ENCODE measurements around the gene ERCC6L.
"Not testable (repeated sequence)": the region's sequence is repeated elsewhere in the genome, so short reads cannot be mapped to it uniquely, and the experiment has no call there.

The ERCC6L gene

DNA sequence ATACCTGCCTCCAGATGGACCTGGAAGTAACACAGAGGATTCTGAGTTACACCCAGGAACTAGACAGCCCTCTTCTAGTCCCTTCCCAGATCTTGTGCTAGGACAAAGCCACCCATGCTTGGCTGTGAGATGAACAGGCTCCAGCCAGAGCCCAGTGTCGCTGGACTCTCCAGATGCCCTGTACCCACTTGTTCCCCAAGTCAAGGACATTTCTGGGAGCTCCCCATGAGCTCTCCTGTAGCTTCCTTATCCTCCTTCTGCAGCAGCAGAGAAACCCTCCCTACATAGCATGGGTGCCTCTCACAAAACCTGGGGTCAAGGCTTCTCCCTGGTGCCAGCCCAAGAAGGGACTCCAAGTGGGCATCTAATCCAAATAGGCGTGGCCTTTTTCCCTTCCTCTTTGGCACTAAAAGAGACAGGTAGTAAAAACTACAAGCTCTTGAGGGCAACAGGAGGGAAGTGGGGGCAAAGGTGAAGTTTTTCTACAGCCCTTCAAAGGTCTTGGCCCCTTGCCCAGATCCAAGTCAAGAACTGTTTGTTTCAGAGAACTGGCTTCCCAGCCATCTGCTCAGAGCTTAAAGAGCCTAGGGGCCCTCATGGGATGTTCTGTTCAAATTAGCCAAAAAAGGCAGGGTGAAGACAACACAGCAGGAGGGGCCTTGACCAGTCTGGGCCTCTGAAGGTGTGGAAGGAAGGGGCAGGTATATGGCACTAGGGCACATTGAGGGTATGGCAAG lies 8.5 kb upstream of the ERCC6L start:
- DNase-seq, result no peak

DNA sequence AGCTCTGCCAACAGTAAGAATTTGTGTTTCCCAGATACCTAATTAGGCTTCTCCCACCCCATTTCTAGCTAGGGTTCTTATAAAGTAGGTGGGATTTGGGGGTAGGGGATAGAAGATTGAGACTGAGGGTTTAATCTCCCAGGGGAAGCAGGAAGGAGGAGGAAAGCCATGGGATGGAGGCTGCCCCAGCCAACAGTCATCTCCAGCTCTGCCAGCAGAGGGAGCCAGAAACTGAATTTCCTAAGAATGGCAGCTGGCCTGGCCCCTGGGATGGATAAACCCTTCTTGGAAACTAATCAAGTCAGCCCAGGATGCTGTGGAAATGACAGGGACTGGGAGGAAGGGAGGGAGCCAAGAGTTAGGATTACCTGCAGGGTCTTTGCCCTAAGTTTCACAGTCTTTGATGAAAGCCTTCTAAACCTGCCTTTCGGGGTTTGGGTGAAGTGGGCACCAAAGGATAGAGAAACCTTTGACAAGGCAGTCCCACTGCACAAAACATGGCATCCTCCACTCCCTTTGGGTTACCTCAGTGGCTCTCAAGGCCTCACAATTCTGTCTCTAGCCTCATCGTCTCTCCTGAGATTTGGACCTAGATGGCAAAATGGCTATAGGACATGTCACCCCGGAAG lies 6.7 kb upstream of the ERCC6L start:
- DNase-seq, result peak; percentile 62

GRCh38 chrX:72243472-72243871 lies 4.6 kb upstream of the ERCC6L start:
- peak; percentile 21 for DNase-seq

DNA sequence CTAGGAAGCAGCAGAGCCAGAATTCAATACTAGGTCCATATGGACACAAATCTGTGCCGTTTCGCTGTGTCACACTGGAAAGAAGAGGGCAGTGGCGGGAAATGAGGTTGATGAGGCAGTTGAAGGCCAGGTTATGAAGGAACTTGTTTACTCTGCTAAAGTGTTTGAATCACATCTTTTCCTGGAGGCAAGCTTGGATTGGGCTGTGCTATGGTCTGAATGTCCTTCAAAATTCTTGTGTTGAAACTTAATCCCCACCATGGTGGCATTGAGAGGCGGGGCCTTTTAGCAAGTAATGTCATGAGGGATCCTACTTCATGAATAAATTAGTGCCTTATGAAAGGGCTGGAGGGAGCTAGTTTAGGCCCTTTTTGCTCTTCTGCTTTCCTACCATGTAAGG lies 2.1 kb upstream of the ERCC6L start:
- DNase-seq, result no peak

DNA sequence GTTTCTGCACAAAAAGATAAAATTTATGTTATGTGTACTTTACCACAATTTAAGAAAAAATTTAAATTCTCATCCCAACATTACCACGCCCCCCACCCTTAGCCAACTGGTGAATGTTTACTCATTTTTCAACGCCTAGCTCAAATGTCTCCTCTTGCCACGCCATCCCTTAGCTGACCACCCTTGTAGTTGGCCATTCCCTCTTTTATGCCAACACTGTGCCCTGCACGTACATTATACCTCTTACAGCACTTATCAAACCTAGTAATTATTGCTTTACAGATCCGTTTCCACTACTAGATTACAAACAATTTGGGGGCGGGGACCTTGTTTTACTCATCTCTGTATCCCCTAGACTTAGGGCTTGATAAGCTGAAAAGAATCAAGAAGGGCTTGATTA lies 644 bp downstream of the ERCC6L start:
- no peak for DNase-seq

DNA sequence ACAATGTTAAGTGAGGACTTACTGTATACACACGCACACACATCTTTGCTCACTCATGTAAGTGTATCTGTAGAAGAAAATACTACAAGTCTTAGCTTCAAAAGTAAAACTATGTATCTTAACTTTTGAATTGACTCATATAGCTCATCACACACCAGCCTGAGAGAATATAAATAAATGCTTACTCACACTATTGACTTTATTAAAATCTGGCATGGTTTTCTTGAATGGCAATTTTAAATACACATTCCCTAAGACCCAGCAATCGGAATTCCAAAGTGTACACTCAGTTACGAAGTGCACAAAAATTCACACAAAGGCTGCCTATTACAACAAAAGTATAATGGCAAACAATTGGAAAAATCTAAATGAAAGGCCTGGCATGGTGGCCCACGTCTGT lies 2.0 kb downstream of the ERCC6L start:
- no peak for DNase-seq

- no peak for DNase-seq
These were observed 8.5 kb downstream of the ERCC6L start for GRCh38 chrX:72230290-72230689.

DNA sequence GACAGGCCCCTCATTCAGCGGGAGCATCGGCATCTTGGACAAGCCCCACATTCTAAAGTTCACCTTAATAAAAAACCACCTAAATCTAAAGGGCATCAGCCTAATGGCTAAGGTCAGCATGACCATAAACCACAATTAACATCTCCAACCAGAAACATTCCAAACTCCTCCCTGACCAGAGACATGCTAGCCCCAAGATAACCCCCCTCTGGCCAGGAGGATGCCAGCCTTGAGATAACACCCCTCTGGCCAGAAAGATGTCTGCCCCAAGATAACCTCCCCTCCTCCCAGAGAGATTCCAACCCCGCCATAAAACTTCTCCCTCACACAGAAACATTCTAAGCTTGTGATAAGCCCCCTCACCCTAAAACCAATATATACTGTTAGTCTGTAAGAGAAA lies 18.5 kb downstream of the ERCC6L start:
- DNase-seq, result not testable (repeated sequence)

- DNase-seq, result no peak
These were observed 21.9 kb downstream of the ERCC6L start for GRCh38 chrX:72216973-72217372.

- no peak for DNase-seq
These were observed 30.6 kb downstream of the ERCC6L start for GRCh38 chrX:72208126-72208800.

- no peak for DNase-seq
These were observed 31.5 kb downstream of the ERCC6L start for GRCh38 chrX:72207366-72207765.

GRCh38 chrX:72205706-72206105 lies 33.1 kb downstream of the ERCC6L start:
- DNase-seq, result no peak

DNA sequence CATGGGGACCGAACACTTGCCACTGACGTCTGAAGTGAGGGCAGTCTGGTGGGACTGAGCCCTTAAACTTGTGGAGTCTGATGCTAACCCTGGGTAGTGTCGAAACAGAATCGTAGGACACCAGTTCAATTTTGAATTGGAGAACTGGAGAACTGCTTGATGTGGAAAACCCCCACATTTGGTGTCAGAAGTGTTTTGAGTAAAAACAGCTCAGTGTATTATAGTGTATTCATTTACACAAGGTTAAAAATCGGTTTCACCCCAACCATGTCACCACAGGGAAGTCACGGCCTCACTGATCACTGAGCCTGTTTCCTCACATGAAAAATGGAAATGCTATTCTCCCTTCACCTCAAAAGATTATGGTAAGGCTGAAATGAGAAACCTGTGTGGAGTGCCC lies 35.4 kb downstream of the ERCC6L start:
- peak; percentile 2 for DNase-seq

- no peak for DNase-seq
These were observed 35.9 kb downstream of the ERCC6L start for GRCh38 chrX:72202792-72203401.

GRCh38 chrX:72201836-72202536 lies 36.8 kb downstream of the ERCC6L start:
- no peak for DNase-seq

DNA sequence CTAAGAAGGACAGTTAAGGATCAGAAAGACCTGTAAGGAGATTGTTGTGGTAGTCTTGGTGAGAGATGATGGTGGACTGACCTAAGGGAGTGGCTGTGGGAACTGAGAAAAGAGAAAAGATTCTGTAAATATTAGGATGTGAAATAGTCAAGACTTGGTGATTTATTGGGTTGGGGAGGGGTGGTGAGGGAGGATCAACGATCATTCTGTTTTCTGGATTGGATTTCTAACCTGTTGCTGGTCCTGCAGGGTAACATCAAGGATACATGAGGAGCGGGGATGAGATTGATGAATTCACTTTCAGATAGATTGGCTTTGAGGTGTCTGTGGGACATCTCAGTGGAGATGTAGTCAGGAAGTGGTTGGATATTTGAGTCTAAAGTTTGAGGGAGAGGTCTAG lies 55.9 kb downstream of the ERCC6L start:
- no peak for DNase-seq

DNA sequence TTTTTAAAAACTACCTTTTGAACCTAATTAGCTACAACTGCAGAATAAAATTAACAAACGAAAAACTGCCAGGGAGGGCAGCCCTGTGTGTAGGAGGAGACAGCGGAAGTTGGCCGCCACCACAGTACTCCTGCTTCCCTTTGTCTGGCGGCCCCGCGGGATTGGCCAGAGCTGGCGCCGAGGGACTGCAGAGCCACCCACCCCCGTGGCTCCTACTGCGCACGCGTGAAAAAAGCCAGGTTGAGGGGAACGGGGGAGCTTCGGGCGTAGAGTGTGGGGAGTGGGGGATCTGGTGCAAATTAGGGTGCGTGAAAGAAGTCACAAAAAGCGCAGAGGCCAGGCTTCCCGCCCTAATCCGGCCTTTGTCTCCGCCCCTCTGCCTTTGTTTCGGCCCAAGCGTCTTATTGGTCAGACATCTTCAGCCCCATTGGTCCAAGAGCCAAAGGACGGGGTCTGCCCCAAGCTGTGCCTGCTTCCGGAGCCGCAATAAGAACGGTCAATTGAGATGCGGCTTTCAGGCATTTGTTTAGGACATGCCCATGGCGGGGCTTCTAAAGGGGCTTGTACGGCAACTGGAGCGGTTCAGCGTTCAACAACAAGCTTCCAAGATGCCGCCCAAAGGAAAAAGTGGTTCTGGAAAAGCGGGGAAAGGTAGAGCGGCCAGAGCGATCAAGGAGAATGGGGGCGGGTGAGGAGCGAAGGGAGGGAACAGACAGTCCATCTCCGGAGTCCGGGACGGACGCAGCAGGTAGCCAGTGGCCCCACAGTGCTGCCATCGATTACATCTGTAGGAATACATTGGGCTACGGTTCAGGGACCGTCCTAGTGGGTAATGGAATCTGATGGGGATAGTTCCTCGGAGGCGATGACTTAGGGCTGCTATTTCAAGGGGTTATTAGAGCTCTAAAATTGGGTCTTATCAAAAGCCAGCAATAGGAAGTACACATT lies 57.4 kb downstream of the ERCC6L start, which contains the start of gene PIN4:
TSS of gene PIN4 (plus strand) at position 580 of the 948 bp plus-strand sequence. CDS start at position 609, 29 bp downstream.
- peak; percentile 94 for DNase-seq

- DNase-seq, result no peak
These were observed 58.3 kb downstream of the ERCC6L start for GRCh38 chrX:72180539-72180938.

- DNase-seq, result no peak
These were observed 61.8 kb downstream of the ERCC6L start for GRCh38 chrX:72176981-72177380.

DNA sequence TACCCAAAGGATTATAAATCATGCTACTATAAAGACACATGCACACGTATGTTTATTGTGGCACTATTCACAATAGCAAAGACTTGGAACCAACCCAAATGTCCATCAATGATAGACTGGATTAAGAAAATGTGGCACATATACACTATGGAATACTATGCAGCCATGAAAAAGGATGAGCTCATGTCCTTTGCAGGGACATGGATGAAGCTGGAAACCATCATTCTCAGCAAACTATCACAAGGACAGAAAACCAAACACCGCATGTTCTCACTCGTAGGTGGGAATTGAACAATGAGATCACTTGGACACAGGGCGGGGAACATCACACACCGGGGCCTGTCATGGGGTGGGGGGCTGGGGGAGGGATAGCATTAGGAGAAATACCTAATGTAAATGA lies 62.5 kb downstream of the ERCC6L start:
- DNase-seq, result not testable (repeated sequence)

GRCh38 chrX:72169008-72169728 lies 69.7 kb downstream of the ERCC6L start:
- peak; percentile 56 for DNase-seq

Data from activated CD4-positive, alpha-beta T cell treated with anti-CD3 and anti-CD28 coated beads, Interleukin-2, Interleukin-6, amounts not matched to agents 100 ng/mL and 50 ng/mL, durations not matched to agents 16 hours and 8 hours (primary cell).